ENCODE measurements around the gene MAPK8IP1. TPM values are rescaled to one million over a fixed set of nuclear protein-coding genes. Genes with fewer than 3 reads are reported as not detected.
A peak's percentile ranks its signal among the peaks of the same experiment; 100 is the strongest.

MAPK8IP1 gene
- total RNA-seq, 1 experiment from 2014 or later: 12.7 TPM

- ChIA-PET POLR2A (interaction anchor here (0.6 kb wide), 2 partner anchors 203 to 718 kb away, joined by 8 to 10 read pairs; no protein-coding TSS in a partner anchor), CTCF (interaction anchor here (0.6 kb wide), 1 partner anchor 26 kb away, joined by 7 read pairs; no protein-coding TSS in a partner anchor)
- H3K27ac ChIP-seq (ENCODE audit: low read length): peak overlapping the region; percentile 79
- intact Hi-C loops (cut with micrococcal nuclease; ENCODE audit: unreplicated experiment) (no loop called here), in situ Hi-C loops (cut with HindIII; ENCODE audit: low pct_unique_long_range_greater_than_20kb, low sequenced_read_pairs) (no loop called here)
- no peaks in the 10 kb centered on the region for H3K9me3 ChIP-seq (ENCODE audit: control insufficient read depth, insufficient read depth, low read depth, low read length)
- peak overlapping the region; percentile 78 to 92 for H3K4me3 ChIP-seq (ENCODE audit: low read depth in 2 of 2, low read length in 2 of 2)
- peaks cover 10% of the 10 kb centered on the region for H3K4me1 ChIP-seq (ENCODE audit: control insufficient read depth, insufficient read depth, low read length)
- H3K27me3 ChIP-seq (ENCODE audit: control insufficient read depth, insufficient read depth, low read length): peaks cover 3% of the 10 kb centered on the region; the same call in 1 of the 2 replicates
- BruUV-seq (replicated peaks): no TSS peak
- DNase-seq (ENCODE audit: low read depth, low spot score): no peak
- no peaks in the 10 kb centered on the region; the same call in 1 of the 2 replicates for H3K36me3 ChIP-seq (ENCODE audit: control insufficient read depth, insufficient read depth, low read length)
- peak; percentile 60 for ATAC-seq
- TF ChIP-seq CTCF (IDR thresholded peaks at IDR 0.05) (no peak; the same call in none of the 2 replicates), REST (IDR thresholded peaks at IDR 0.05; ENCODE audit: insufficient read depth in 1 of 2, low read depth in 2 of 2, low read length in 1 of 2) (no peak), POLR2AphosphoS5 (IDR thresholded peaks at IDR 0.05; ENCODE audit: low read depth, low read length) (no peak), SIN3A (IDR thresholded peaks at IDR 0.05; ENCODE audit: borderline replicate concordance, insufficient read depth, low read depth, low read length) (no peak), TCF7L2 (IDR thresholded peaks at IDR 0.05; ENCODE audit: low read depth, low read length) (no peak)
Measured at GRCh38 chr11:45847911-45848316, 37.5 kb upstream of the MAPK8IP1 start.

GRCh38 chr11:45848654-45849081, 36.8 kb upstream of the MAPK8IP1 start:
- ChIA-PET CTCF (interaction anchor here (0.6 kb wide), 1 partner anchor 26 kb away, joined by 7 read pairs; no protein-coding TSS in a partner anchor), POLR2A (interaction anchor here (0.6 kb wide), 2 partner anchors 203 to 719 kb away, joined by 8 to 10 read pairs; no protein-coding TSS in a partner anchor)
- DNase-seq (ENCODE audit: low read depth, low spot score) (no peak), ATAC-seq (no peak)
- Histone ChIP-seq H3K27ac (ENCODE audit: low read length) (peak overlapping the region; percentile 79), H3K4me3 (ENCODE audit: low read depth in 2 of 2, low read length in 2 of 2) (peak overlapping the region; percentile 78 to 92), H3K9me3 (ENCODE audit: control insufficient read depth, insufficient read depth, low read depth, low read length) (no peaks in the 10 kb centered on the region), H3K36me3 (ENCODE audit: control insufficient read depth, insufficient read depth, low read length) (no peaks in the 10 kb centered on the region; the same call in 1 of the 2 replicates), H3K4me1 (ENCODE audit: control insufficient read depth, insufficient read depth, low read length) (peaks cover 10% of the 10 kb centered on the region), H3K27me3 (ENCODE audit: control insufficient read depth, insufficient read depth, low read length) (peaks cover 3% of the 10 kb centered on the region; the same call in 1 of the 2 replicates)
- in situ Hi-C loops (cut with HindIII; ENCODE audit: low pct_unique_long_range_greater_than_20kb, low sequenced_read_pairs) (no loop called here), intact Hi-C loops (cut with micrococcal nuclease; ENCODE audit: unreplicated experiment) (no loop called here)
- no peak for TF ChIP-seq REST (IDR thresholded peaks at IDR 0.05; ENCODE audit: insufficient read depth in 1 of 2, low read depth in 2 of 2, low read length in 1 of 2)
- TF ChIP-seq POLR2AphosphoS5 (IDR thresholded peaks at IDR 0.05; ENCODE audit: low read depth, low read length): no peak
- TF ChIP-seq CTCF (IDR thresholded peaks at IDR 0.05): no peak
- no peak for TF ChIP-seq TCF7L2 (IDR thresholded peaks at IDR 0.05; ENCODE audit: low read depth, low read length)
- no peak for TF ChIP-seq SIN3A (IDR thresholded peaks at IDR 0.05; ENCODE audit: borderline replicate concordance, insufficient read depth, low read depth, low read length)
- no TSS peak for BruUV-seq (replicated peaks)
